Endothelial cell of umbilical vein (primary cell): ENCODE measurements around the gene SMS. TPM values are rescaled to one million over a fixed set of nuclear protein-coding genes. Genes with fewer than 3 reads are reported as not detected.
A peak's percentile ranks its signal among the peaks of the same experiment; 100 is the strongest.

Experiments used
- BruUV-seq: library from RNA; stranded (reverse); fragments of 400-500 nt; replicated peaks from 2 replicates; lab custom pipeline; 2021; lab: Mats Ljungman, UMichigan
- CTCF ChIA-PET: fragments of 300-600, 350-600 bp; sonication (Branson Sonifier 250); formaldehyde crosslinking; loops from one replicate; lab custom pipeline; 2021; ENCODE audit warnings: antibody characterized with exemption, inconsistent platforms; lab: Charles Lee
- POLR2A ChIA-PET: fragments of 300-600, 350-600 bp; sonication (Branson Sonifier 250); formaldehyde crosslinking; loops from one replicate; lab custom pipeline; 2021; ENCODE audit warnings: antibody characterized with exemption, inconsistent platforms; lab: Charles Lee
- DNase-seq: peaks from one replicate; pipeline ENCODE4 v3.0.0-alpha.2; 2011; ENCODE audit warnings: low read depth, low spot score
- FAIRE-seq: peaks from 2 replicates; lab custom pipeline; 2011; peaks lifted over from hg19 to GRCh38; lab: Jason Lieb, UNC
- H2AFZ ChIP-seq: 2 replicates; pipeline ENCODE4 v1.6.0; 2012; ENCODE audit warnings: low read depth, low read length, control low read depth, inconsistent platforms
- H3K27ac ChIP-seq: 2 replicates; pipeline ENCODE4 v1.5.1; 2011; ENCODE audit warnings: low read depth, mild to moderate bottlenecking, control low read depth, low read length, moderate library complexity; ENCODE audit not compliant: insufficient read depth
- H3K27me3 ChIP-seq, 2 experiments: 2 replicates each; pipeline versions ENCODE4 v1.6.0 to v1.6.1; 2011; ENCODE audit warnings: low read length in 2 of 2, mixed read lengths in 1 of 2; ENCODE audit not compliant: control insufficient read depth in 2 of 2, insufficient read depth in 2 of 2
- H3K36me3 ChIP-seq, 2 experiments: 2 replicates in 1 of 2; 3 replicates in 1 of 2; pipeline ENCODE4 v1.5.1; 2011; ENCODE audit warnings: low read length in 2 of 2, mild to moderate bottlenecking in 1 of 2, moderate library complexity in 1 of 2; ENCODE audit not compliant: control insufficient read depth in 2 of 2, insufficient read depth in 2 of 2; ENCODE audit errors: extremely low read depth in 1 of 2
- H3K4me1 ChIP-seq: 3 replicates; pipeline ENCODE4 v1.5.1; 2011; ENCODE audit warnings: mild to moderate bottlenecking, low read length; ENCODE audit not compliant: control insufficient read depth, insufficient read depth; ENCODE audit errors: extremely low read depth
- H3K4me2 ChIP-seq: 2 replicates; pipeline ENCODE4 v1.6.1; 2011; ENCODE audit warnings: low read length, control low read depth, mixed read lengths; ENCODE audit not compliant: insufficient read depth
- H3K4me3 ChIP-seq, 3 experiments: fragments of 200-600 bp in 1 of 3; sonication (generic), shearing (Covaris generic) in 1 of 3; replicated peaks in 1 of 3; 2 replicates each; pipeline ENCODE4 v1.5.1; 2011 to 2016; ENCODE audit warnings: control low read depth in 3 of 3, low read length in 3 of 3, mild to moderate bottlenecking in 2 of 3, inconsistent platforms in 1 of 3, low read depth in 1 of 3, moderate library complexity in 1 of 3; ENCODE audit not compliant: insufficient read depth in 1 of 3
- H3K79me2 ChIP-seq: 2 replicates; pipeline ENCODE4 v1.6.0; 2012; ENCODE audit warnings: low read length, inconsistent platforms; ENCODE audit not compliant: control insufficient read depth, insufficient read depth
- H3K9ac ChIP-seq: replicated peaks from 2 replicates; pipeline ENCODE3; 2011; ENCODE audit warnings: low read length, control low read depth; ENCODE audit not compliant: insufficient read depth; ENCODE audit errors: extremely low read depth
- H3K9me1 ChIP-seq: replicated peaks from 3 replicates; pipeline ENCODE4 v1.6.0; 2011; ENCODE audit warnings: mild to moderate bottlenecking, low read length; ENCODE audit not compliant: control insufficient read depth, insufficient read depth; ENCODE audit errors: extremely low read depth
- H3K9me3 ChIP-seq: replicated peaks from 2 replicates; pipeline ENCODE4 v1.5.1; 2012; ENCODE audit warnings: low read length, inconsistent platforms; ENCODE audit not compliant: control insufficient read depth, insufficient read depth
- H4K20me1 ChIP-seq: replicated peaks from 2 replicates; pipeline ENCODE3; 2011; ENCODE audit warnings: mild to moderate bottlenecking, low read length; ENCODE audit not compliant: control insufficient read depth, insufficient read depth; ENCODE audit errors: extremely low read depth
- CTCF ChIP-seq, 2 donors: IDR thresholded peaks; 1 replicate in 1 of 2; 2 replicates in 1 of 2; pipeline ENCODE4 v1.5.1; 2011; ENCODE audit warnings: low read length in 2 of 2, mild to moderate bottlenecking in 2 of 2, moderate library complexity in 2 of 2, control low read depth in 1 of 2, inconsistent platforms in 1 of 2, low read depth in 1 of 2; ENCODE audit not compliant: insufficient read depth in 1 of 2; ENCODE audit errors: extremely low read depth in 1 of 2
- FOS ChIP-seq: IDR thresholded peaks from 2 replicates; pipeline ENCODE4 v1.6.1; 2011; ENCODE audit warnings: mild to moderate bottlenecking, low read length, moderate library complexity, borderline replicate concordance; ENCODE audit not compliant: insufficient read depth
- JUN ChIP-seq: IDR thresholded peaks from 2 replicates; pipeline ENCODE4 v1.6.1; 2011; ENCODE audit warnings: borderline replicate concordance, low read depth; ENCODE audit not compliant: insufficient read length, insufficient read depth
- MAX ChIP-seq: IDR thresholded peaks from 2 replicates; pipeline ENCODE4 v1.6.1; 2011; ENCODE audit not compliant: insufficient read depth, insufficient read length
- MYC ChIP-seq: IDR thresholded peaks from one replicate; pipeline ENCODE4 v1.6.1; 2011; ENCODE audit warnings: mild to moderate bottlenecking, low read depth, low read length
- POLR2A ChIP-seq: IDR thresholded peaks from 2 replicates; pipeline ENCODE4 v1.6.1; 2012; ENCODE audit warnings: low read depth, mild to moderate bottlenecking, control low read depth, low read length
- POLR2AphosphoS5 ChIP-seq: IDR thresholded peaks from 2 replicates; pipeline ENCODE4 v1.6.1; 2012; ENCODE audit warnings: low read depth, mild to moderate bottlenecking, control low read depth, low read length, moderate library complexity; ENCODE audit not compliant: insufficient read depth
- dilution Hi-C: fragments of 300-500 bp; cut with MboI; formaldehyde crosslinking; loops from one replicate; pipeline ENCODE4 v1.15.0; 2019; ENCODE audit warnings: low sequenced_read_pairs; ENCODE audit not compliant: extremely low pct_ligation_motif_present
- intact Hi-C: fragments of 100-400 bp; cut with micrococcal nuclease; formaldehyde crosslinking; loops from one replicate; pipeline ENCODE4 v1.10.0; 2022
- polyA plus RNA-seq, 4 experiments: library from polyadenylated mRNA; depleted of rRNA in 3 of 4; stranded (reverse) in 3 of 4; unstranded in 1 of 4; fragments of >200 nt; gene quantifications; 2 replicates each; pipeline versions ENCODE4 v1.2.1 to v1.2.3, GENCODE V29; 2011 to 2012; ENCODE audit warnings: missing spikeins in 1 of 4
- total RNA-seq: library from RNA; stranded (reverse); gene quantifications from 2 replicates; pipeline ENCODE4 v1.2.3, GENCODE V29; 2021

The SMS gene
- total and polyA plus RNA-seq, 2 donors (not counting 3 experiments of a cell fraction or from before 2014, with no cell fraction given) = 57.1 to 173 TPM

- ChIA-PET CTCF (no interaction called here), POLR2A (interaction anchor here (0.7 kb wide), 1 partner anchor 1232 kb away, joined by 6 read pairs; no protein-coding TSS in a partner anchor)
- Histone ChIP-seq H3K4me3 (peak overlapping the region in 1 of 3 experiments; percentile 32), H3K9ac (peak overlapping the region; percentile 68), H3K4me2 (peak overlapping the region; percentile 37), H2AFZ (no peak overlapping the region), H3K9me3 (no peaks in the 10 kb centered on the region), H3K27me3 (no peaks in the 10 kb centered on the region), H3K4me1 (peaks cover 62% of the 10 kb centered on the region), H4K20me1 (no peaks in the 10 kb centered on the region), H3K79me2 (peaks cover 73% of the 10 kb centered on the region), H3K36me3 (peaks cover 0 to 3% of the 10 kb centered on the region in 2 experiments), H3K27ac (peak overlapping the region; percentile 84), H3K9me1 (no peaks in the 10 kb centered on the region)
- dilution Hi-C loops = no loop called here
- intact Hi-C loops = loop anchor here (2.0 kb wide), 1 partner anchor 29 kb away; no protein-coding TSS in a partner anchor
- DNase-seq (peak; percentile 77), FAIRE-seq (peak; percentile 89)
- BruUV-seq = TSS peak; percentile 36
- TF ChIP-seq POLR2A = no peak
- peak; percentile 73 for TF ChIP-seq JUN
- peak; percentile 79 for TF ChIP-seq FOS
These were observed 3.1 kb downstream of the SMS start for GRCh38 chrX:21943460-21944135.

GRCh38 chrX:21944136-21944615 lies 3.7 kb downstream of the SMS start:
- H3K4me3 ChIP-seq = peak overlapping the region in 1 of 3 experiments; percentile 5

More at GRCh38 chrX:21944136-21944615, 3.7 kb downstream of the SMS start:
- ChIA-PET POLR2A (no interaction called here), CTCF (no interaction called here)
- peaks cover 0 to 3% of the 10 kb centered on the region in 2 experiments for H3K36me3 ChIP-seq
- DNase-seq (no peak), FAIRE-seq (no peak)
- intact Hi-C loops (no loop called here), dilution Hi-C loops (no loop called here)
- peak overlapping the region; percentile 68 for H3K9ac ChIP-seq
- H3K9me1 ChIP-seq = no peaks in the 10 kb centered on the region
- no peak overlapping the region for H2AFZ ChIP-seq
- no peak for TF ChIP-seq POLR2AphosphoS5
- no peak for TF ChIP-seq MAX
- no peak for TF ChIP-seq CTCF (IDR thresholded peaks at IDR 0.05; ENCODE audit: extremely low read depth in 1 of 2, insufficient read depth in 1 of 2, low read depth in 1 of 2, low read length in 2 of 2)
- TF ChIP-seq MYC = no peak
- no peak for TF ChIP-seq FOS
- H3K4me1 ChIP-seq = peaks cover 62% of the 10 kb centered on the region
- peaks cover 78% of the 10 kb centered on the region for H3K79me2 ChIP-seq
- peak overlapping the region; percentile 37 for H3K4me2 ChIP-seq
- no peaks in the 10 kb centered on the region for H3K27me3 ChIP-seq
- H3K27ac ChIP-seq = peak overlapping the region; percentile 84
- H4K20me1 ChIP-seq = no peaks in the 10 kb centered on the region
- no TSS peak for BruUV-seq
- no peaks in the 10 kb centered on the region for H3K9me3 ChIP-seq
